Activated CD8-positive, alpha-beta memory T cell treated with anti-CD3 and anti-CD28 coated beads, Interleukin-2, amount 50 U/mL, for 24 hours (primary cell): Measurements from ENCODE around the gene FANCE.

ENCODE experiments used
- DNase-seq: peaks from one replicate; pipeline ENCODE4 v3.0.0-alpha.2; 2020; ENCODE audit errors: extremely low read depth

FANCE gene

DNA sequence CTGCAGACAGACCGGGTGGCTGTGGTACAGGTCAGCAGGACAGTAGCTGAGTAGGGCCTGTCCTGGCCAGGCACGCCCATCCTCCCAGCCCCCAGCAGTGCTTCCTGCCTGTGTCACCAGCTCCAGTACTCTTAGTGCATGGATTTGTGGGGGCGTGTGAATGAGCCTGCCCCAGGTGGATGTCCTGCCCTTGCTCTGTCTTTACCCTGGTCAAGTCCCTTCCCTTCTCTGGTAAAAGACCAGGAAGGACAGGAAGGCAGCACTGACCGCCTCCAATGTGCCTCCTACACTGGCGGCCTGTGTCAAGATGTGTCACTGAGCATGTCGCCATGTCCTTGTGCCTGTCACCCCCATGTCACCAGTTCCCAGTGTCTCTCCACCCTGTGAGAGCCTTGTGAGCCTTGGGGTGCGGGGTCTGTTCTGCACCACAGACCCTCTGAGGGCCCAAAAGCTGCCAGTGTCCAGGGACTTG lies 32.8 kb downstream of the FANCE start:
- DNase-seq = no peak

- no peak for DNase-seq
Observed at GRCh38 chr6:35485402-35485877, 33.3 kb downstream of the FANCE start.

- DNase-seq = no peak
Observed at GRCh38 chr6:35486005-35486925, 34.1 kb downstream of the FANCE start.

GRCh38 chr6:35487658-35488516 lies 35.7 kb downstream of the FANCE start:
- no peak for DNase-seq

- no peak for DNase-seq
Observed at GRCh38 chr6:35488517-35488862, 36.4 kb downstream of the FANCE start.

DNA sequence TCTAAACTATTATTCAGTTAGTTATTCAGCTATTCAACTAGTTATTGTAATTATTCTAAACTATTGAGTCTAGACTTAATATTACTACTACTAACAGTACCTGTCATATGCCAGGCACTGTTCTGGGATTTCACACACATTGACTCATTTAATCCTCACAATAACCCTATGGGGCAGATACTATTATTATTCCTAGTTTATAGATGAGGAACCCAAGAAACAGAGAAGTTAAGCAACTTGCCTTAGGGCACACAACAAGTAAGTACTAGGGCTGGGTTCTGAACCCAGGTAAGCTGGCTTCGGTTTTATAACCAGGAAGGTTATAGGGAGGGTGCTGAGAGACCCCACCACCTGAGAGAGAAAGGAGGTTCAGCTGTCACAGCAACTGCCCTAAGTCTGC lies 36.9 kb downstream of the FANCE start:
- no peak for DNase-seq

- DNase-seq = no peak
Observed at GRCh38 chr6:35489995-35490791, 38.1 kb downstream of the FANCE start.

- no peak for DNase-seq
Observed at GRCh38 chr6:35490821-35491557, 38.9 kb downstream of the FANCE start.

- DNase-seq = no peak
Observed at GRCh38 chr6:35491558-35492257, 39.6 kb downstream of the FANCE start.

GRCh38 chr6:35492258-35492973 lies 40.3 kb downstream of the FANCE start:
- no peak for DNase-seq

DNA sequence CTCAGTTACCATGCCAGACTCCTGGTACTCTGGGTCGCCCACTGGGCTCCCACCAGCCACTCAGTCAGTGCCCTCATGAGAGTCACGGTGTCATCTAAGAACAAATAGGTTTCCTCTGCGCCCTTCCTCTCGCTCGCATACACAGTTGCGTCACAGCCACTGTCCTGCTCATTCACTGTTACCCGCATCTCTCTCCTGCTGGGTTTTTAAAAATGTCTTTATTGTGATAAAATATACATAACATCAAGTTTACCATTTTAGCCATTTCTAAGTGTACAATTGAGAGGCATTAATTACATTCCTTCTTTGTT lies 40.8 kb downstream of the FANCE start:
- DNase-seq = no peak

- no peak for DNase-seq
Observed at GRCh38 chr6:35493307-35493983, 41.3 kb downstream of the FANCE start.

GRCh38 chr6:35494161-35494563 lies 42.0 kb downstream of the FANCE start:
- DNase-seq = no peak

- DNase-seq = no peak
Observed at GRCh38 chr6:35495258-35496035, 43.3 kb downstream of the FANCE start.

DNA sequence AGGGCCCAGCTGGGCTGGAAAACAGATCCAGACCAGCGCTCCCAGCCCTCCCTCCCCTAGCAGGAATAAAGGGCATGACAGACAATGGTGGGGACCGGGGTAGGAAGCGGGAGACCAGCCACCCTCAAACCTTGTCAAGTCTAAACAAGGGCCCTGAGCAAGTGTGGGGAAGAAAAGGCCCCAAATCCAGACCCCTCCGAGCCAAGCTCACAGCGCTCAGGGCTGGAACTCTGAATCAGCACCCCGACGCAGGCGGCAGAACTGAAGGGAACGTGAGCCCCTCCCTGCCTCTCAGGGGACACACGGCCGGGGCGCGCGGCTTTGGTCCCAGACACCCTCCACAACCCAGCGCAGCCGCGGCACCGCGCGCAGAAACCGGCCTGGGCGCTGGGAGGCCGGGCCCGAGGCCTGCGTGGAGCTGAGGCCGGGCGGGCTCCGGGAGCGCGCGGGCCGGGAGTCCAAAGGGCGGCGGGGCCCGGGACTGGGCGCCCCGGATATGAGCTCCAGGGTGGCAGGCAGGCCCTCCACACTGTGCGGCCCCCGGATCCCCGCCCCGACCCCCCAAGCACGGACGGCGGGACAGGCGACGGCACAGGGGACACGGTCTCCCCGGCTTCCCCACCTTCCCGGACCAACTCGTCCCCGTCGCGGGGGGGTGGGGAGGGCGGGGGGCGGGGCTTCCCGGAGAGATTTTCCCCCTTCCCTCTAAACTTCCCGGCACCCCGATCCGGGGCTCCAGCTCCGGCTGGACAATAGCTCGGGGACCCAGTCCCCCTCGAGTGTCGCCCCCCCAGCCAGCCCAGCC lies 44.1 kb downstream of the FANCE start:
- no peak for DNase-seq

GRCh38 chr6:35496841-35497570 lies 44.9 kb downstream of the FANCE start, which contains the start of gene TEAD3:
TEAD3 (minus strand) TSS chr6:35497079.
- no peak for DNase-seq
